Left ventricle myocardium superior (tissue), 1 donor: ENCODE data around the gene ZHX3. TPM values are rescaled to one million over a fixed set of nuclear protein-coding genes. Genes with fewer than 3 reads are reported as not detected.

Experiments
- ATAC-seq: fragments of 200-7000 bp; cut with Tn5 transposase; one replicate; pipeline ENCODE4 v1.9.1; 2020; ENCODE audit warnings: mild to moderate bottlenecking, moderate library complexity
- DNase-seq: peaks from one replicate; pipeline ENCODE4 v3.0.0-alpha.2; 2020
- intact Hi-C: fragments of 100-400 bp; cut with micrococcal nuclease; formaldehyde crosslinking; loops from one replicate; pipeline ENCODE4 v1.11.0; 2022
- total RNA-seq: library from RNA; stranded (reverse); fragmentation: NEBNext Ultra II Directional; extraction: Animal tissue kit (Norgen Biotek cat#: 25700); gene quantifications from one replicate; pipeline ENCODE4 v1.2.1, GENCODE V29; 2021
- donor health status: DM: no; HTN: yes; CAD: no; lungs with severe emphysema.

The ZHX3 gene
- total RNA-seq, 1 donor from 2014 or later, result 37.8 TPM

- intact Hi-C loops, result no loop called here
- ATAC-seq (peak; percentile 52), DNase-seq (no peak)
Observed at GRCh38 chr20:41308726-41309413, 8.7 kb downstream of the ZHX3 start.

- DNase-seq (no peak), ATAC-seq (peak; percentile 23)
- intact Hi-C loops, result no loop called here
Observed at GRCh38 chr20:41308290-41308711, 9.2 kb downstream of the ZHX3 start.

- ATAC-seq (no peak), DNase-seq (no peak)
- intact Hi-C loops, result no loop called here
Observed at GRCh38 chr20:41307021-41307420, 10.5 kb downstream of the ZHX3 start.

- intact Hi-C loops, result no loop called here
- no peak for ATAC-seq
- DNase-seq, result no peak
Observed at GRCh38 chr20:41306061-41306727, 11.3 kb downstream of the ZHX3 start.

- DNase-seq (no peak), ATAC-seq (no peak)
- intact Hi-C loops, result no loop called here
Observed at GRCh38 chr20:41304424-41305079, 13.0 kb downstream of the ZHX3 start.

- no peak for ATAC-seq
- DNase-seq, result no peak
- intact Hi-C loops, result no loop called here
Observed at GRCh38 chr20:41304002-41304401, 13.5 kb downstream of the ZHX3 start.

GRCh38 chr20:41300886-41301285, 16.6 kb downstream of the ZHX3 start:
- intact Hi-C loops, result no loop called here
- ATAC-seq (no peak), DNase-seq (no peak)

- no peak for ATAC-seq
- DNase-seq, result no peak
- intact Hi-C loops, result no loop called here
Observed at GRCh38 chr20:41300383-41300782, 17.1 kb downstream of the ZHX3 start.

- DNase-seq, result no peak
- intact Hi-C loops, result no loop called here
- no peak for ATAC-seq
Observed at GRCh38 chr20:41299899-41300298, 17.6 kb downstream of the ZHX3 start.

GRCh38 chr20:41293269-41294037, 24.1 kb downstream of the ZHX3 start:
- DNase-seq, result no peak
- peak; percentile 43 for ATAC-seq
- intact Hi-C loops, result no loop called here

- DNase-seq (no peak), ATAC-seq (no peak)
- intact Hi-C loops, result no loop called here
Observed at GRCh38 chr20:41290804-41291389, 26.6 kb downstream of the ZHX3 start.

GRCh38 chr20:41287327-41287726, 30.2 kb downstream of the ZHX3 start:
- intact Hi-C loops, result no loop called here
- peak; percentile 25 for ATAC-seq
- DNase-seq, result no peak

- no peak for DNase-seq
- no peak for ATAC-seq
- intact Hi-C loops, result no loop called here
Observed at GRCh38 chr20:41286240-41286851, 31.2 kb downstream of the ZHX3 start.

GRCh38 chr20:41279546-41280225, 37.8 kb downstream of the ZHX3 start:
- intact Hi-C loops, result no loop called here
- ATAC-seq (no peak), DNase-seq (no peak)

GRCh38 chr20:41278936-41279335, 38.6 kb downstream of the ZHX3 start:
- intact Hi-C loops, result no loop called here
- DNase-seq, result no peak
- ATAC-seq, result no peak

- intact Hi-C loops, result no loop called here
- DNase-seq (no peak), ATAC-seq (no peak)
Observed at GRCh38 chr20:41277049-41277448, 40.5 kb downstream of the ZHX3 start.

GRCh38 chr20:41276317-41276751, 41.2 kb downstream of the ZHX3 start:
- intact Hi-C loops, result no loop called here
- ATAC-seq, result peak; percentile 50

GRCh38 chr20:41275301-41275731, 42.2 kb downstream of the ZHX3 start:
- intact Hi-C loops, result no loop called here
- no peak for ATAC-seq
- no peak for DNase-seq

More at GRCh38 chr20:41276317-41276751, 41.2 kb downstream of the ZHX3 start:
- DNase-seq, result no peak
